ENCODE data around the gene NIT2. TPM values are rescaled to one million over a fixed set of nuclear protein-coding genes. Genes with fewer than 3 reads are reported as not detected.

Gene NIT2
- total and polyA plus RNA-seq, 5 donors from 2014 or later = 26.1 to 49.4 (median 44.0) TPM

GRCh38 chr3:100374521-100374920 is 40.0 kb downstream of the NIT2 start:
- no peak overlapping the region for H3K27ac Mint-ChIP-seq

GRCh38 chr3:100376301-100376700 is 41.7 kb downstream of the NIT2 start:
- H3K9me3 ChIP-seq (ENCODE audit: control insufficient read depth in 2 of 2, low read length in 2 of 2) = no peaks in the 10 kb centered on the region
- no peaks in the 10 kb centered on the region for H3K27me3 Mint-ChIP-seq
- peaks cover 75% of the 10 kb centered on the region for H3K36me3 ChIP-seq (ENCODE audit: control insufficient read depth, insufficient read depth, low read length)
- H3K36me3 Mint-ChIP-seq = peaks cover 35% of the 10 kb centered on the region
- no peaks in the 10 kb centered on the region for H3K4me1 ChIP-seq (ENCODE audit: control insufficient read depth, insufficient read depth, low read length, poor library complexity, severe bottlenecking)
- no peak overlapping the region for H3K4me3 Mint-ChIP-seq
- peak overlapping the region in 1 of 3 donors; percentile 67 for H3K27ac Mint-ChIP-seq
- ATAC-seq (ENCODE audit: low read depth in 2 of 2) (no peak), DNase-seq (no peak)
- no peak overlapping the region for H3K27ac ChIP-seq (ENCODE audit: insufficient read depth, low read length, poor library complexity, severe bottlenecking)
- H3K27me3 ChIP-seq (ENCODE audit: control insufficient read depth, insufficient read depth, low read length) = no peaks in the 10 kb centered on the region
- H3K4me1 Mint-ChIP-seq = peaks cover 0 to 13% (median 5%) of the 10 kb centered on the region in 4 donors
- no peak overlapping the region for H3K4me3 ChIP-seq (ENCODE audit: low read depth, low read length)
- no peaks in the 10 kb centered on the region for H3K9me3 Mint-ChIP-seq

More at GRCh38 chr3:100374521-100374920, 40.0 kb downstream of the NIT2 start:
- no peak overlapping the region for H3K4me3 Mint-ChIP-seq
- DNase-seq = no peak
- no peaks in the 10 kb centered on the region for H3K9me3 Mint-ChIP-seq
- H3K4me1 ChIP-seq (ENCODE audit: control insufficient read depth, insufficient read depth, low read length, poor library complexity, severe bottlenecking) = no peaks in the 10 kb centered on the region
- no peaks in the 10 kb centered on the region for H3K27me3 ChIP-seq (ENCODE audit: control insufficient read depth, insufficient read depth, low read length)
- H3K27ac ChIP-seq (ENCODE audit: insufficient read depth, low read length, poor library complexity, severe bottlenecking) = no peak overlapping the region
- no peak for ATAC-seq (ENCODE audit: low read depth in 2 of 2)
- H3K36me3 ChIP-seq (ENCODE audit: control insufficient read depth, insufficient read depth, low read length) = peaks cover 68% of the 10 kb centered on the region
- peaks cover 0 to 13% (median 5%) of the 10 kb centered on the region in 4 donors for H3K4me1 Mint-ChIP-seq
- H3K4me3 ChIP-seq (ENCODE audit: low read depth, low read length) = no peak overlapping the region
- H3K27me3 Mint-ChIP-seq = no peaks in the 10 kb centered on the region
- no peaks in the 10 kb centered on the region for H3K9me3 ChIP-seq (ENCODE audit: control insufficient read depth in 2 of 2, low read length in 2 of 2)
- H3K36me3 Mint-ChIP-seq = peaks cover 34% of the 10 kb centered on the region

GRCh38 chr3:100384733-100385525 is 50.4 kb downstream of the NIT2 start:
- Mint-ChIP-seq H3K9me3 (peaks cover 0 to 8% (median 0%) of the 10 kb centered on the region in 7 donors), H3K4me3 (no peak overlapping the region), H3K27ac (no peak overlapping the region), H3K27me3 (no peaks in the 10 kb centered on the region), H3K36me3 (peaks cover 39% of the 10 kb centered on the region), H3K4me1 (peaks cover 7 to 24% (median 19%) of the 10 kb centered on the region in 4 donors)
- Histone ChIP-seq H3K4me1 (ENCODE audit: control insufficient read depth, insufficient read depth, low read length, poor library complexity, severe bottlenecking) (no peaks in the 10 kb centered on the region), H3K4me3 (ENCODE audit: low read depth, low read length) (no peak overlapping the region), H3K27ac (ENCODE audit: insufficient read depth, low read length, poor library complexity, severe bottlenecking) (no peak overlapping the region), H3K27me3 (ENCODE audit: control insufficient read depth, insufficient read depth, low read length) (no peaks in the 10 kb centered on the region), H3K36me3 (ENCODE audit: control insufficient read depth, insufficient read depth, low read length) (peaks cover 79% of the 10 kb centered on the region), H3K9me3 (ENCODE audit: control insufficient read depth in 2 of 2, low read length in 2 of 2) (peaks cover 5 to 6% of the 10 kb centered on the region in 2 experiments)
- DNase-seq (no peak), ATAC-seq (ENCODE audit: low read depth in 2 of 2) (no peak)

- H3K27ac ChIP-seq (ENCODE audit: insufficient read depth, low read length, poor library complexity, severe bottlenecking) = no peak overlapping the region
- Mint-ChIP-seq H3K9me3 (peaks cover 0 to 8% (median 0%) of the 10 kb centered on the region in 7 donors), H3K4me3 (no peak overlapping the region), H3K27ac (peak overlapping the region in 2 of 3 donors; percentile 55 to 63), H3K4me1 (peaks cover 7 to 26% (median 19%) of the 10 kb centered on the region in 4 donors), H3K27me3 (no peaks in the 10 kb centered on the region), H3K36me3 (peaks cover 30% of the 10 kb centered on the region)
- DNase-seq = no peak
- peaks cover 5 to 6% of the 10 kb centered on the region in 2 experiments for H3K9me3 ChIP-seq (ENCODE audit: control insufficient read depth in 2 of 2, low read length in 2 of 2)
- peaks cover 65% of the 10 kb centered on the region for H3K36me3 ChIP-seq (ENCODE audit: control insufficient read depth, insufficient read depth, low read length)
- no peaks in the 10 kb centered on the region for H3K27me3 ChIP-seq (ENCODE audit: control insufficient read depth, insufficient read depth, low read length)
- no peak for ATAC-seq (ENCODE audit: low read depth in 2 of 2)
- no peak overlapping the region for H3K4me3 ChIP-seq (ENCODE audit: low read depth, low read length)
- H3K4me1 ChIP-seq (ENCODE audit: control insufficient read depth, insufficient read depth, low read length, poor library complexity, severe bottlenecking) = no peaks in the 10 kb centered on the region
Measured at GRCh38 chr3:100386437-100387074, 52.0 kb downstream of the NIT2 start.

GRCh38 chr3:100389025-100389424 is 54.5 kb downstream of the NIT2 start:
- H3K27ac Mint-ChIP-seq = peak overlapping the region in 1 of 3 donors; percentile 26
- no peak overlapping the region for H3K4me3 Mint-ChIP-seq
- H3K9me3 Mint-ChIP-seq = peaks cover 0 to 8% (median 0%) of the 10 kb centered on the region in 7 donors
- no peak for DNase-seq
- H3K4me1 Mint-ChIP-seq = peaks cover 13 to 43% (median 32%) of the 10 kb centered on the region in 4 donors
- Histone ChIP-seq H3K9me3 (ENCODE audit: control insufficient read depth in 2 of 2, low read length in 2 of 2) (peaks cover 5 to 6% of the 10 kb centered on the region in 2 experiments), H3K4me1 (ENCODE audit: control insufficient read depth, insufficient read depth, low read length, poor library complexity, severe bottlenecking) (no peaks in the 10 kb centered on the region), H3K27me3 (ENCODE audit: control insufficient read depth, insufficient read depth, low read length) (no peaks in the 10 kb centered on the region), H3K27ac (ENCODE audit: insufficient read depth, low read length, poor library complexity, severe bottlenecking) (no peak overlapping the region), H3K4me3 (ENCODE audit: low read depth, low read length) (no peak overlapping the region), H3K36me3 (ENCODE audit: control insufficient read depth, insufficient read depth, low read length) (peaks cover 44% of the 10 kb centered on the region)
- H3K27me3 Mint-ChIP-seq = no peaks in the 10 kb centered on the region
- H3K36me3 Mint-ChIP-seq = peaks cover 24% of the 10 kb centered on the region
- ATAC-seq (ENCODE audit: low read depth in 2 of 2) = no peak

- Histone ChIP-seq H3K27me3 (ENCODE audit: control insufficient read depth, insufficient read depth, low read length) (no peaks in the 10 kb centered on the region), H3K4me3 (ENCODE audit: low read depth, low read length) (no peak overlapping the region), H3K27ac (ENCODE audit: insufficient read depth, low read length, poor library complexity, severe bottlenecking) (no peak overlapping the region), H3K4me1 (ENCODE audit: control insufficient read depth, insufficient read depth, low read length, poor library complexity, severe bottlenecking) (peaks cover 23% of the 10 kb centered on the region), H3K36me3 (ENCODE audit: control insufficient read depth, insufficient read depth, low read length) (no peaks in the 10 kb centered on the region), H3K9me3 (ENCODE audit: control insufficient read depth in 2 of 2, low read length in 2 of 2) (no peaks in the 10 kb centered on the region)
- H3K4me3 Mint-ChIP-seq = peak overlapping the region in 2 of 4 donors; percentile 41 to 76
- H3K27ac Mint-ChIP-seq = no peak overlapping the region
- H3K27me3 Mint-ChIP-seq = no peaks in the 10 kb centered on the region
- no peaks in the 10 kb centered on the region for H3K36me3 Mint-ChIP-seq
- ATAC-seq (ENCODE audit: low read depth in 2 of 2) = no peak
- DNase-seq = no peak
- H3K9me3 Mint-ChIP-seq = no peaks in the 10 kb centered on the region
- H3K4me1 Mint-ChIP-seq = peaks cover 13 to 68% (median 53%) of the 10 kb centered on the region in 4 donors
Measured at GRCh38 chr3:100395679-100396431, 61.3 kb downstream of the NIT2 start.

- H3K27me3 ChIP-seq (ENCODE audit: control insufficient read depth, insufficient read depth, low read length) = no peaks in the 10 kb centered on the region
- H3K4me1 ChIP-seq (ENCODE audit: control insufficient read depth, insufficient read depth, low read length, poor library complexity, severe bottlenecking) = peaks cover 26% of the 10 kb centered on the region
- no peak overlapping the region for H3K27ac ChIP-seq (ENCODE audit: insufficient read depth, low read length, poor library complexity, severe bottlenecking)
- Mint-ChIP-seq H3K4me1 (peaks cover 15 to 70% (median 54%) of the 10 kb centered on the region in 4 donors), H3K27me3 (no peaks in the 10 kb centered on the region), H3K27ac (peak overlapping the region in 1 of 3 donors; percentile 49), H3K36me3 (no peaks in the 10 kb centered on the region), H3K4me3 (peak overlapping the region in 3 of 4 donors; percentile 4 to 70 (median 41)), H3K9me3 (no peaks in the 10 kb centered on the region)
- no peaks in the 10 kb centered on the region for H3K9me3 ChIP-seq (ENCODE audit: control insufficient read depth in 2 of 2, low read length in 2 of 2)
- ATAC-seq (ENCODE audit: low read depth in 2 of 2) (no peak), DNase-seq (no peak)
- no peaks in the 10 kb centered on the region for H3K36me3 ChIP-seq (ENCODE audit: control insufficient read depth, insufficient read depth, low read length)
- H3K4me3 ChIP-seq (ENCODE audit: low read depth, low read length) = no peak overlapping the region
Measured at GRCh38 chr3:100396967-100397366, 62.4 kb downstream of the NIT2 start.
